ENCODE measurements around the gene CHRM1.
"Not testable (repeated sequence)": the region's sequence is repeated elsewhere in the genome, so short reads cannot be mapped to it uniquely, and the experiment has no call there.

Gene CHRM1

GRCh38 chr11:62879235-62879978, 41.8 kb downstream of the CHRM1 start:
- Histone ChIP-seq H3K4me3 (ENCODE audit: low read depth in 1 of 5, low read length in 5 of 5) (peak overlapping the region; percentile 84 to 100 (median 99)), H3K9me3 (ENCODE audit: control insufficient read depth in 5 of 5, low read length in 5 of 5) (no peaks in the 10 kb centered on the region), H3K9ac (ENCODE audit: low read length in 5 of 5) (peak overlapping the region in 4 of 5 donors; percentile 95 to 99 (median 98)), H3K27me3 (ENCODE audit: control insufficient read depth in 5 of 5, insufficient read depth in 4 of 5, low read length in 5 of 5) (no peaks in the 10 kb centered on the region), H3K27ac (ENCODE audit: low read depth, low read length) (peak overlapping the region; percentile 98), H3K4me1 (ENCODE audit: control insufficient read depth in 5 of 5, insufficient read depth in 5 of 5, low read length in 5 of 5) (peaks cover 13 to 46% (median 44%) of the 10 kb centered on the region in 5 donors), H3K36me3 (ENCODE audit: control insufficient read depth in 5 of 5, insufficient read depth in 5 of 5, low read length in 5 of 5) (peaks cover 9 to 19% (median 18%) of the 10 kb centered on the region in 5 donors)

DNA sequence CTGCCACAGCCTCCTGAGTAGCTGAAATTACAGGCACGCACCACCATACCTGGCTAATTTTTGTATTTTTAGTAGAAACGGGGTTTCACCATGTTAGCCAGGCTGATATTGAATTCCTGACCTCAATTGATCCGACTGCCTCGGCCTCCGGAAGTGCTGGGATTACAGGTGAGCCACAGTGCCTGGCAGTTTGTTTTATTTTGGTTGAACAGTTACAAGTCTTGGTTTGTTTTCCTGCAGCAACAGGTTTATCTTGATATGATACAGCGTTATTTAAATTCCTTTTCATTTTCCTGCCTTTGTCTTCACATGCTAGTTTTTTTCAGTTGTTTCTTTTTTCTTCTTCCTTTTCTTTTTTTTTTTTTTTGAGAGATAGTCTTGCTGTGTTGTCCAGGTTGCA, 44.5 kb downstream of the CHRM1 start:
- no peaks in the 10 kb centered on the region for H3K36me3 ChIP-seq (ENCODE audit: control insufficient read depth in 5 of 5, insufficient read depth in 5 of 5, low read length in 5 of 5)
- H3K4me3 ChIP-seq (ENCODE audit: low read depth in 1 of 5, low read length in 5 of 5) = no peak overlapping the region
- peaks cover 8 to 19% (median 18%) of the 10 kb centered on the region in 5 donors for H3K4me1 ChIP-seq (ENCODE audit: control insufficient read depth in 5 of 5, insufficient read depth in 5 of 5, low read length in 5 of 5)
- no peaks in the 10 kb centered on the region for H3K9me3 ChIP-seq (ENCODE audit: control insufficient read depth in 5 of 5, low read length in 5 of 5)
- no peaks in the 10 kb centered on the region for H3K27me3 ChIP-seq (ENCODE audit: control insufficient read depth in 5 of 5, insufficient read depth in 4 of 5, low read length in 5 of 5)
- H3K9ac ChIP-seq (ENCODE audit: low read length in 5 of 5) = no peak overlapping the region
- no peak overlapping the region for H3K27ac ChIP-seq (ENCODE audit: low read depth, low read length)

DNA sequence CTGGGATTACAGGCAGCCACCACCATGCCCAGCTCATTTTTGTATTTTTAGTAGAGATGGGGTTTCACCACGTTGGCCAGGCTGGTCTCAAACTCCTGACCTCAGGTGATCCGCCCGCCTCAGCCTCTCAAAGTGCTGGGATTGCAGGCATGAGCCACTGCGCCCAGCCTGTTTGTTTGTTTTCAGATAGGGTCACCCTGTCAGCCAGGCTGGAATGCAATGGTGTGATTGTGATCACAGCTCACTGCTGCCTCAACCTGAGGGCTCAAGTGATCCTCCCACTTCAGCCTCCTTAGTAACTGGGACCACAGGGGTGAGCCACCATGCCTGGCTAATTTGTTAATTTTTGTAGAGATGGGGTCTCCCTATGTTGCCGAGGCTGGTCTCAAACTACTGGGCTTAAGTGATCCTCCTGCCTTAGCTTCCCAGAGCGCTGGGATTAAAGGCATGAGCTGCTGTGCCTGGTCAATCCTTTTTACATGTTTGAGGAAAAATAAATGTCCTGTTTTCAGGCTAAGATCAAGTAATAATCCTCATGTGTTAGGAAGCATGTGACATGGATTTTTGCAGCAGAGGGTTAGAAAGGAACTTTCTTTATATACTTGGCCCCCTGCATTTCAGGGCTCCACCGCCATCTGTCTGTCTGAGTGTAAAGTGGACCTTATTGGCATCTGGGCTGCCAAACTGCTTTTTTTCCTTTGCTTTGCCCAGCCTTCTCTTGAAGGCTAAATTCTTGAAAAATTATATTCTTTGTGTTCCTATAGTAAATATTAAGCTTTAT, 45.3 kb downstream of the CHRM1 start:
- Histone ChIP-seq H3K36me3 (ENCODE audit: control insufficient read depth in 5 of 5, insufficient read depth in 5 of 5, low read length in 5 of 5) (no peaks in the 10 kb centered on the region), H3K27ac (ENCODE audit: low read depth, low read length) (no peak overlapping the region), H3K9ac (ENCODE audit: low read length in 5 of 5) (no peak overlapping the region), H3K4me1 (ENCODE audit: control insufficient read depth in 5 of 5, insufficient read depth in 5 of 5, low read length in 5 of 5) (peaks cover 8 to 18% (median 17%) of the 10 kb centered on the region in 5 donors), H3K4me3 (ENCODE audit: low read depth in 1 of 5, low read length in 5 of 5) (no peak overlapping the region), H3K27me3 (ENCODE audit: control insufficient read depth in 5 of 5, insufficient read depth in 4 of 5, low read length in 5 of 5) (no peaks in the 10 kb centered on the region), H3K9me3 (ENCODE audit: control insufficient read depth in 5 of 5, low read length in 5 of 5) (no peaks in the 10 kb centered on the region)

DNA sequence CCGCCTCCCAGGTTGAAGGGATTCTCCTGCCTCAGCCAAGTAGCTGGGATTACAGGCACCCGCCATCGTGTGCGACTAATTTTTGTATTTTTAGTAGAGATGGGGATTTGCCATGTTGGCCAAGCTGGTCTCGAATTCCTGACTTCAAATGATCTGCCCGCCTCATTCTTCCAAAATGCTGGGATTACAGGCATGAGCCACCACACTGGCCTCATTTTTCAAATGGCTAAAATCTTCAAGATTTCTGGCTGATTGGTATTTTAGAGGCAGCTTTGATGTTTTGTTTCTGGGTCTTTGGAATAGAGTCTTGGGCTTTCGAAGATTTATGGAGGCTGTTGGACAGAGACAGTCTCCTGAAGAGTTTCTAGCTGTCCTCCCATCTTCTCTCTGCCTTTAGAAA, 46.3 kb downstream of the CHRM1 start:
- Histone ChIP-seq H3K9me3 (ENCODE audit: control insufficient read depth in 5 of 5, low read length in 5 of 5) (no peaks in the 10 kb centered on the region), H3K4me1 (ENCODE audit: control insufficient read depth in 5 of 5, insufficient read depth in 5 of 5, low read length in 5 of 5) (peaks cover 4 to 11% (median 10%) of the 10 kb centered on the region in 5 donors), H3K4me3 (ENCODE audit: low read depth in 1 of 5, low read length in 5 of 5) (no peak overlapping the region), H3K36me3 (ENCODE audit: control insufficient read depth in 5 of 5, insufficient read depth in 5 of 5, low read length in 5 of 5) (no peaks in the 10 kb centered on the region), H3K27me3 (ENCODE audit: control insufficient read depth in 5 of 5, insufficient read depth in 4 of 5, low read length in 5 of 5) (no peaks in the 10 kb centered on the region), H3K27ac (ENCODE audit: low read depth, low read length) (no peak overlapping the region), H3K9ac (ENCODE audit: low read length in 5 of 5) (no peak overlapping the region)

DNA sequence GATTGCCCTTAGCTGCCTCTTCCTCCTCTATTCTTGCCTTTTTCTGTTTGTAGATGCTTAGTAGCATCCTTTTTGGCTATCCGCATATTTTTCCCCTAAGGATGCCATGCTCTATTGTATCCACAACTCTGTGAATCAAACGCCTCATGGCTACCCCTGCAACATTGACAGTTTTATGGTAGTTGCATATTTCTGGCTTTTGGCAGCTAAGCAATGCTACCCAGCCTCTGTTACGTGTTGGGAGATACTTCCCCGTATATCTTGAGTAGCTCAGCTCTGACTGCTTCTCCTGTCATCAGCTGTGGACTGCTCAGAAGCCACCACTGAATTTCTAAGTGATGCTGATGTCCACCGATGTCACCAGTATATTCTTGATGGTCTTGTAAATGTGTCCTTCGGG, 55.5 kb downstream of the CHRM1 start:
- Histone ChIP-seq H3K9me3 (ENCODE audit: control insufficient read depth in 5 of 5, low read length in 5 of 5) (no peaks in the 10 kb centered on the region), H3K9ac (ENCODE audit: low read length in 5 of 5) (no peak overlapping the region), H3K27ac (ENCODE audit: low read depth, low read length) (no peak overlapping the region), H3K36me3 (ENCODE audit: control insufficient read depth in 5 of 5, insufficient read depth in 5 of 5, low read length in 5 of 5) (no peaks in the 10 kb centered on the region), H3K27me3 (ENCODE audit: control insufficient read depth in 5 of 5, insufficient read depth in 4 of 5, low read length in 5 of 5) (no peaks in the 10 kb centered on the region), H3K4me1 (ENCODE audit: control insufficient read depth in 5 of 5, insufficient read depth in 5 of 5, low read length in 5 of 5) (peaks cover 0 to 4% (median 0%) of the 10 kb centered on the region in 5 donors), H3K4me3 (ENCODE audit: low read depth in 1 of 5, low read length in 5 of 5) (no peak overlapping the region)

GRCh38 chr11:62863687-62864335, 57.4 kb downstream of the CHRM1 start:
- Histone ChIP-seq H3K9me3 (ENCODE audit: control insufficient read depth in 5 of 5, low read length in 5 of 5) (no peaks in the 10 kb centered on the region), H3K36me3 (ENCODE audit: control insufficient read depth in 5 of 5, insufficient read depth in 5 of 5, low read length in 5 of 5) (no peaks in the 10 kb centered on the region), H3K9ac (ENCODE audit: low read length in 5 of 5) (no peak overlapping the region), H3K27me3 (ENCODE audit: control insufficient read depth in 5 of 5, insufficient read depth in 4 of 5, low read length in 5 of 5) (no peaks in the 10 kb centered on the region), H3K27ac (ENCODE audit: low read depth, low read length) (no peak overlapping the region), H3K4me3 (ENCODE audit: low read depth in 1 of 5, low read length in 5 of 5) (no peak overlapping the region), H3K4me1 (ENCODE audit: control insufficient read depth in 5 of 5, insufficient read depth in 5 of 5, low read length in 5 of 5) (peaks cover 0 to 7% (median 0%) of the 10 kb centered on the region in 5 donors)

GRCh38 chr11:62861564-62862192, 59.5 kb downstream of the CHRM1 start:
- not testable (repeated sequence) for H3K4me3 ChIP-seq (ENCODE audit: low read depth in 1 of 5, low read length in 5 of 5); H3K36me3 ChIP-seq (ENCODE audit: control insufficient read depth in 5 of 5, insufficient read depth in 5 of 5, low read length in 5 of 5); H3K4me1 ChIP-seq (ENCODE audit: control insufficient read depth in 5 of 5, insufficient read depth in 5 of 5, low read length in 5 of 5); H3K9ac ChIP-seq (ENCODE audit: low read length in 5 of 5); H3K27me3 ChIP-seq (ENCODE audit: control insufficient read depth in 5 of 5, insufficient read depth in 4 of 5, low read length in 5 of 5); H3K9me3 ChIP-seq (ENCODE audit: control insufficient read depth in 5 of 5, low read length in 5 of 5); H3K27ac ChIP-seq (ENCODE audit: low read depth, low read length)

DNA sequence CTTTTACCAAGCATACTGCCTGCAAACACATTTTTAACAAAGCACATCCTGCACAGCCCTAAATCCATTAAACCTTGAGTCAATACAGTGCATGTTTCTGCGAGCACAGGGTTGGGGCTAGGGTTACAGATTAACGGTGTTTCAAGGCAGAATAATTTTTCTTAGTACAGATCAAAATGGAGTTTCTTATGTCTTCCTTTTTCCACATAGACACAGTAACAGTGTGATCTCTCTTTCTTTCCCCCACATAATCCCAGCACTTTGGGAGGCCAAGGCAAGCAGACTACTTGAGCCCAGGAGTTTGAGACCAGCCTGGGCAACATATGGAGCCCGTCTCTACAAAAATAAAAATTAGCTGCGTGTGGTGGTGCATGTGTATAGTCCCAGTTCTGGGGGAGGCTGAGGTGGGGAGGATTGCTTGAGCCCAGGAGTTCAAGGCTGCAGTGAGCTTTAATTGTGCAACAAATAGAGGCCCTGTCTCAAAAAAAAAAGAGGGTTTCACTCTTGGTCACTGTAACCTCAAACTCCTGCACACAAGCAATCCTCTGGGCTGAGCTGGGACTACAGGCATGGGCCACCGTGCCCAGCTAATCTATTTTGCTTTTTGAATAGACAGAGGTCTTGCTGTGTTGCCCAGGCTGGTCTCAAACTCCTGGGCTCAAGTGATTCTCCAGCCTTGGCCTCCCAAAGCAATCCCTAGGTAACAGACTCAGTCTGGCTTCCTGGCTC, 60.2 kb downstream of the CHRM1 start:
- H3K27ac ChIP-seq (ENCODE audit: low read depth, low read length) = no peak overlapping the region
- no peaks in the 10 kb centered on the region for H3K9me3 ChIP-seq (ENCODE audit: control insufficient read depth in 5 of 5, low read length in 5 of 5)
- H3K27me3 ChIP-seq (ENCODE audit: control insufficient read depth in 5 of 5, insufficient read depth in 4 of 5, low read length in 5 of 5) = no peaks in the 10 kb centered on the region
- no peak overlapping the region for H3K4me3 ChIP-seq (ENCODE audit: low read depth in 1 of 5, low read length in 5 of 5)
- peaks cover 0 to 13% (median 7%) of the 10 kb centered on the region in 5 donors for H3K4me1 ChIP-seq (ENCODE audit: control insufficient read depth in 5 of 5, insufficient read depth in 5 of 5, low read length in 5 of 5)
- H3K9ac ChIP-seq (ENCODE audit: low read length in 5 of 5) = no peak overlapping the region
- H3K36me3 ChIP-seq (ENCODE audit: control insufficient read depth in 5 of 5, insufficient read depth in 5 of 5, low read length in 5 of 5) = no peaks in the 10 kb centered on the region

GRCh38 chr11:62859281-62859703, 61.9 kb downstream of the CHRM1 start:
- H3K4me1 ChIP-seq (ENCODE audit: control insufficient read depth in 5 of 5, insufficient read depth in 5 of 5, low read length in 5 of 5) = peaks cover 2 to 29% (median 23%) of the 10 kb centered on the region in 5 donors
- not testable (repeated sequence) for H3K4me3 ChIP-seq (ENCODE audit: low read depth in 1 of 5, low read length in 5 of 5); H3K9me3 ChIP-seq (ENCODE audit: control insufficient read depth in 5 of 5, low read length in 5 of 5); H3K27ac ChIP-seq (ENCODE audit: low read depth, low read length); H3K27me3 ChIP-seq (ENCODE audit: control insufficient read depth in 5 of 5, insufficient read depth in 4 of 5, low read length in 5 of 5); H3K9ac ChIP-seq (ENCODE audit: low read length in 5 of 5); H3K36me3 ChIP-seq (ENCODE audit: control insufficient read depth in 5 of 5, insufficient read depth in 5 of 5, low read length in 5 of 5)

Measured in subcutaneous abdominal adipose tissue (tissue), 5 donors.